Stimulated activated CD8-positive, alpha-beta memory T cell treated with anti-CD3 and anti-CD28 coated beads, Interleukin-12 subunit alpha, Interleukin-12 subunit beta, amount 100 ng/mL, for 4 hours (primary cell): ENCODE results near the gene RHOV.
A peak's percentile ranks its signal among the peaks of the same experiment; 100 is the strongest.

Source experiments
- DNase-seq: peaks from one replicate; pipeline ENCODE4 v3.0.0-alpha.2; 2020; ENCODE audit warnings: low read depth

RHOV gene

GRCh38 chr15:40845036-40845435, 29.0 kb downstream of the RHOV start:
- DNase-seq, result no peak

- no peak for DNase-seq
Measured at GRCh38 chr15:40844696-40845030, 29.4 kb downstream of the RHOV start.

- DNase-seq, result peak; percentile 58
Measured at GRCh38 chr15:40843885-40844695, 29.9 kb downstream of the RHOV start, which contains the start of gene SPINT1. TSS of gene SPINT1 (plus strand) at chr15:40844048. CDS start at chr15:40844555, 507 bp downstream.

- DNase-seq, result no peak
Measured at GRCh38 chr15:40843261-40843884, 30.7 kb downstream of the RHOV start.

GRCh38 chr15:40841741-40842140, 32.3 kb downstream of the RHOV start:
- DNase-seq, result no peak

- no peak for DNase-seq
Measured at GRCh38 chr15:40838756-40839155, 35.3 kb downstream of the RHOV start.

- DNase-seq, result no peak
Measured at GRCh38 chr15:40836020-40836419, 38.0 kb downstream of the RHOV start.

- no peak for DNase-seq
Measured at GRCh38 chr15:40832903-40833302, 41.1 kb downstream of the RHOV start.

GRCh38 chr15:40831861-40832260, 42.2 kb downstream of the RHOV start:
- DNase-seq, result no peak

- DNase-seq, result no peak
Measured at GRCh38 chr15:40830884-40831283, 43.1 kb downstream of the RHOV start.

GRCh38 chr15:40829115-40829514, 44.9 kb downstream of the RHOV start:
- DNase-seq, result no peak

GRCh38 chr15:40828447-40829036, 45.5 kb downstream of the RHOV start, which contains the start of gene PPP1R14D:
TSS of gene PPP1R14D (minus strand) at chr15:40828708. CDS start at chr15:40828641, 67 bp downstream.
- DNase-seq, result no peak

- DNase-seq, result no peak
Measured at GRCh38 chr15:40826423-40827075, 47.5 kb downstream of the RHOV start.

- DNase-seq, result no peak
Measured at GRCh38 chr15:40825661-40826422, 48.2 kb downstream of the RHOV start.

GRCh38 chr15:40823572-40824343, 50.3 kb downstream of the RHOV start:
- DNase-seq, result no peak
